NCI-H1436 (cell line): Measurements from ENCODE around the gene KRTAP1-4.
"Not testable (repeated sequence)": the region's sequence is repeated elsewhere in the genome, so short reads cannot be mapped to it uniquely, and the experiment has no call there.

Experiments
- DNase-seq: peaks from one replicate; lab custom pipeline; 2025; lab: John Stamatoyannopoulos, UW

The KRTAP1-4 gene

DNA sequence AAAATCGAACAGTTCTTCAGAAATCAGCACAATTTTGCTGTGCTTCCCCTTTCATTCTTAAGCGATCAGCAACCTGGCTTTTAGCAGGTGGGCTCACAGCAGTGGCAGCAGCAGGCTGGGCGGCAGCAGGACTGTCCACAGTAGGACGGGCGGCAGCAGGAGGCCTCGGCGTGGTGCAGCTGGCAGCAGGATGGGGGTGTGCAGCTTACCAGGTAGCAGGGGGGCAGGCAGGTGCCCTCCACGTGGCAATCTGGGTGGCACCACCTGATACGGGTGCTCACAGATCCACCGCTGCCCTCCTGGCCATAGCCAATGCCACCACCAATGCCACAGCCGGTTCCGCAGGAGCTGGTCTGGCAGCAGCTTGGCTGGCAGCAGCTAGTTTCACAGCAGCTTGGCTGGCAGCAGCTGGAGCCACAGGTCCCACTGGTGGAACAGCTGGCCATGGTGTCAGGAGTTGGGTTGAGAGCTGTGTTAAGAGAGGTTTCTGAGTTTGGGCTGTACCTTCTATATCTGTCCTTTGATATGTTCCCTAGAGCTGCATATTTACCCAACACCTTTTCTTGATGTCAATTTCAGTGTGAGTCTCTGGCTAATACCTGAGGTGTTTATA, at the start of gene KRTAP1-4:
Gene KRTAP1-4 (minus strand): TSS at position 563 of the 613 bp plus-strand sequence. CDS start 117 bp downstream, at position 446.
- no peak for DNase-seq

DNA sequence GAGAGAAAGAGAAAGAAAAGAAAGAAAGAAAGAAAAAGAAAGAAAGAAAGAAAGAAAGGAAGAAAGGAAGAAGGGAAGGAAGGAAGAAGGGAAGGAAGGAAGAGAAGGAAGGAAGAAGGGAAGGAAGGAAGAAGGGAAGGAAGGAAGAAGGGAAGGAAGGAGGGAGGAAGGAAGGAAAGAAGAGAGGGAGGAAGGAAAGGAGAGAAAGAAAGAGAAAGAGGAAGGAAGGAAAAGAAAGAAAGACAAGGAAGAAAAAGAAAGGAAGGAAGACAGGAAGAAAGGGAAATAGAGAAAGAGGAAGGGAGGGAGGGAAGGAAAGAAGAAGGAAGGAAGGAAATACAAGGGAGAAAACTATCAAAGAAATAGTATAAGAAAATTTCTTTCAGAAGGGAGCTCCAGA, 46.8 kb upstream of the KRTAP1-4 start:
- no peak for DNase-seq

- DNase-seq = no peak
Measured at GRCh38 chr17:41073676-41074075, 43.7 kb upstream of the KRTAP1-4 start.

DNA sequence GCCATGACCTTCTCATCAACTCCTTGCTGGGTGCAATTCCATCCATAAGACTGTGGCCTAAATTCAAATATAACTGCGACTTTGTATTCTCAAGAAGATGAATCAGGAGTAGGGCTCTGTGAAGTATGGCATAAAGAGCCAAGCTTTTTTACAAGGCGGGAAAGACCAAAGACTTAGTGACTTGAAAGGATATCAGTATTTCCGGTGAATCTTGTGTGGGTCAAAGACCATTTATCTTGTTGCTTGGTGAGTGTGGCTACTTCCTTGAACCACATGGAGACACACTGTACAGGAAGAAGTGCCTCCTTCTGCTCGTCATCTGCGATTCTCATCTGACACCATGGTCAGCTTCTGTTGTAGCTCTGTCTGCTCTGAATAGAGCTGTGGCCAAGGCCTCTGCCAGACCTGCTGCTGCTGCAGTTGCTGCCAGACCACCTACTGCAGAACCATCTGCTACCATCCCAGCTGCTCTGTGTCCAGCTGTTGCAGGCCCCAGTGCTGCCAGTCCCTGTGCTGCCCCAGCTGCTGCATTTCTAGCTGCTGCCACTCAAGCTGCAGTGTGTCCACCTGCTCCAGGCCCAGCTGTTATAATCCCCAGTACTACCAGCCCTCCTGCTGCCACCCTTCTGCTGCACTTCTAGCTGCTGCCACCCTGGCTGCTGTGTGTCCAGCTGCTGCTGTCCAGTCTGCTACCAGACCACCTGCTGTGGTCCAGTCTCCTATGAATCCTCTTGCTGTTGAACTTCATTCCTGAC, 41.8 kb upstream of the KRTAP1-4 start:
- no peak for DNase-seq

GRCh38 chr17:41069031-41069430, 39.0 kb upstream of the KRTAP1-4 start:
- DNase-seq = no peak

GRCh38 chr17:41067281-41067680, 37.3 kb upstream of the KRTAP1-4 start:
- DNase-seq = no peak

DNA sequence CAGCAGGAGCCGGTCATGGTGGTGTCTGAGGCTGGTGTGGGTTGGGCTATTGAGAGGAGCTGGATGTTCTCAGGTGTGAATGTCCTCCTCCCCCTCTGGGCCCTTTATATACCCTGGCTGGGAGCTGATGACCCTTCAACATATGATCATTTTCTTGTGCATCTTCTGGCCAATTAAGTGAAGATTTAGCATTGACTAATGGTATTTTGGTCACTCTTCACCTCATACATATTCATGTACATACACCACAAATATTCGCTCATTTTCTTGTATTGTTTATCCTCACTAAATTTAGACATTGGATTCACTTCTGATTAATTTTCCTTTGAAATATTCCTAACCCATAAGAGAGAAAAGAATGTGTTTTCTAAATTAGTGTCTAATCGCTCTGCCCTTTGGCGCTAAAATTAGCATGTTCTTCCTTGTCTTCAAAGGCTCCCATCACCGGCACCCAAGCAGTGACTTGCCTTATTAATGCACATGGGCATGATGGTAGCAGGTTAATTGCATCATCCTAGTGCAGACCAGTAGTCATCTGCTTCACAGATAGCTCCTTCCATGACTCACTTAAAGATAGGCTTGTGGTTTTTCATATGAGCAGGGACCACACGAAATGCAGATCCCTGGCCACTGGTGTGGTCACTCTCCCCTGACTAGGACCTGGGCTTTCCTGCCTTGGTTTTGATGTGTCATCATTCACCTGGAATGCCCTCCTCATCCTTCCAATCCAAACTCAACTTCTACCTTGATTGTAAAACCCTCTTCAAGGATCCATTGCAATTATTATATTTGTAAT, 36.0 kb upstream of the KRTAP1-4 start, which contains the start of gene KRTAP2-4:
Gene KRTAP2-4 (minus strand): TSS at position 51 of the 796 bp plus-strand sequence. CDS start 34 bp downstream, at position 17.
- no peak for DNase-seq

GRCh38 chr17:41065016-41065689, 35.2 kb upstream of the KRTAP1-4 start:
- not testable (repeated sequence) for DNase-seq

GRCh38 chr17:41064301-41064700, 34.3 kb upstream of the KRTAP1-4 start:
- no peak for DNase-seq

DNA sequence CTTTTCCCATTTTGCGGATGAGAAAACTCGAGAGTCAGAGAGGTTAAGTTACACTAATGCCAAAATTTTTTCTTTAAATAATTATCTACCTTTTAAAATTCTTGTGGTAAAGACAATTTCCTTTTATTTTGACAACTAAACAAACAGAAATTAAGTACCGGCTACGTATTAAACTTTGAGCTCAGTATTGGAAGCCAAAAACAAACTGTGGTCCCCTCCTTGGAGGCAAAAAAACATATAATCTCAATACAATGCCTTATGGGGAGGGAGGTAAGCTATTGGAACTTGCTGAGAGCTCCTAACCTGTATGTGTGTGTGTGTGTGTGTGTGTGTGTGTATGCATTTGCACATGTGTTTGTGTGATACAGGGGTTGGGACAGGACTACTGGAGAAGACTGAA, 33.5 kb upstream of the KRTAP1-4 start:
- no peak for DNase-seq

DNA sequence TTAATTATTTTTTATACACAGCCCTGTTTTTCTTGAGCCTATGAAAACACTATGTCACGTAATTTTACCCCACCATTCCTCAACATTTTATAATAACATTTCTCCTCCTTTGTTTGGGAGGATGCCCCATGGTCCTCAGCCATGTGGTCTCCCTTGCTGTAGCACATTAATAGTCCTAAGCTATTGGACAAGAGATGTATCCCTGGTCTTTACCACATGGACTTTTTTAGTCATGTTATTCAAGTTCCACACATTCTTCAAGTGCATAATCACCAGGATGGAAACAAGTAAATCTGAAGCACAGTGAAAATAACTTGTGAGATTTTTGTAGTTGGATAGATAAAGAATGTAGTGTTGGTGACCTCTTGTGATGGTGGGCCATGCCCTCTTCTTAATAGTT, 32.0 kb upstream of the KRTAP1-4 start:
- DNase-seq = no peak

GRCh38 chr17:41060052-41060604, 30.1 kb upstream of the KRTAP1-4 start, which contains the start of gene KRTAP2-3:
Gene KRTAP2-3 (minus strand): TSS chr17:41060114. CDS start chr17:41060050, 64 bp downstream.
- DNase-seq = no peak

GRCh38 chr17:41059276-41060051, 29.5 kb upstream of the KRTAP1-4 start:
- not testable (repeated sequence) for DNase-seq

GRCh38 chr17:41058741-41059140, 28.7 kb upstream of the KRTAP1-4 start:
- DNase-seq = no peak

DNA sequence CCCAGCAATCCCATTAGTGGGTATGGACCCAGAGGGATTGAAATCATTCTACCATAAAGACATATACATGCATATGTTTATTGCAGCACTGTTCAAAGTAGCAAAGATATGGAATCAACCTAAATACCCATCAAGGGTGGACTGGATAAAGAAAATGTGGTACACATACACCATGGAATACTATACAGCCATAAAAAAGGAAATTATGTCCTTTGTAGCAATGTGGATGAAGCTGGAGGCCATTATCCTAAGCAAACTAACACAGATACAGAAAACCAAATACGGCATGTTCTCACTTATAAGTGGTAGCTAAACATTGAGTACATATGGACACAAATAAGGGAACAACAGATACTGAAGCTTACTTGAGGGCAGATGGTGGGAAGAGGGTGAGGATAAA, 27.6 kb upstream of the KRTAP1-4 start:
- DNase-seq = no peak

GRCh38 chr17:41055130-41055529, 25.1 kb upstream of the KRTAP1-4 start, which contains the start of gene KRTAP2-2:
Gene KRTAP2-2 (minus strand): TSS chr17:41055230. CDS start chr17:41055211, 19 bp downstream.
- not testable (repeated sequence) for DNase-seq

DNA sequence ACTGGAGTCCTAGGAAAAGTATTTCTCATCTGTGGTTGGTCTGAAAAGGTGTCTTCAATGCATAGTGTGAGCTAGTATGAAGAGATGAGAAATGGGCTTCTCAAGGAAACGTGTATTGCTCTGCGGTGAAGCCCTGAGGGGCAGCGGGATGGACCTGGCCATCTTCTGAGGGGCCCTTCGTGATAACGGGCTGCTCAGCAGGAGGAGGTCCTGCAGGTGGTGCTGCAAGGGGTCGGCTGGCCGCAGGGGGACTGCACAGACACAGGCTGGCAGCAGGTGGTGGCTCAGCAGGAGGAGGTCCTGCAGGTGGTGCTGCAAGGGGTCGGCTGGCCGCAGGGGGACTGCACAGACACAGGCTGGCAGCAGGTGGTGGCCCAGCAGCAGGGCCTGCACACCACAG, 24.6 kb upstream of the KRTAP1-4 start:
- not testable (repeated sequence) for DNase-seq

- no peak for DNase-seq
Measured at GRCh38 chr17:41054025-41054424, 24.0 kb upstream of the KRTAP1-4 start.

DNA sequence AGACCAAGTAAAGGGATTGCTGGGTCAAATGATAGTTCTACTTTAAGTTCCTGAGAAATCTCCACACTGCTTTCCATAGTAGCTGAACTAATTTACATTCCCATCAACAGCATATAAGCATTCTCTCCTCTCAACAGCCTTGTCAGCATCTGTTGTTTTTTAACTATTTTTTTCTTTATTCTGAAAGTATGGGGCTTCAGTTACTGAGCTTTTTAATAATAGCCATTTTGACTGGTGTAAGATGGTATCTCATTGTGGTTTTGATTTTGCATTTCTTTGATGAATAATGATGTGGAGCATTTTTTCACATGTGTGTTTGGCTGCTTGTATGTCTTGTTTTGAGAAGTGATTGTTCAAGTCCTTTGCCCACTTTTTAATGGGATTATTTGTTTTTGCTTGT, 22.6 kb upstream of the KRTAP1-4 start:
- no peak for DNase-seq

DNA sequence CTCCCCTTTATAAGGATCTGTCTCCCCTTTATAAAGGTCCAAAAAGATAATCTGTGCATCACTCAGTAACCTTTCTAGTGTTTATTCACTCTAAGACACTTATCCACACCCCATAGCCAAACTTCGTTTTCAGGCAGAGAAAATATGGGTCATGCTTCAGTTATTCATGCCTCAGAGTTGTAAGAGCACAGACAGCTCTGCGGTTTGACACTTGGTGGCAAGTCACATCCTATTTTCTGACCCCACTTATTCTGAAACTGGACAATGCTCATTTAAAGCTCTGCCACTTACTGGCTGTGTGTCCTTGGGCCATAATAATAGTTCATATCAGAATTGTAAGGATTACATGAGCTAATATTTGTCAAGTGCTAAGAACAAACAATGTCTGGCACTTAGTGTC, 19.1 kb upstream of the KRTAP1-4 start:
- DNase-seq = no peak

DNA sequence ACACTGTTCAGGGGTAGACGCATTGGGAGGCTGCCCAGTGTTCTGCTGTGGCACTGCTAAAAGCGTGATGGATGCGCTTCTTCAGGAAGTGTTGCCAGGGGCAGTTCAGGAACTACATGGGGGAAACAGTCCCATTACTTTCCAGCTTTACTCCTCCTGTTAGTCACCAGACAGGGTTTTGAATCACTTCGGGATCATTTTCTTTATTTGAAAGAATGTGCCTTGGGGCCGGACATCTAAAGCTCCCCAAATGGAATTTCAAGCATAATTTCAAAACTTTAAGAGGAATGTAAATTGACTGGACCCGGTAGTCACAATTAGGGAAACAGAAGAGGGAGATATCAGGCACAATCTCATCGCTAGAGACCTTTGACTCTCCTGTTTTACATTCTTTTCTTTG, 18.4 kb upstream of the KRTAP1-4 start:
- no peak for DNase-seq
